Neural cell (in vitro differentiated cells): ENCODE results near the gene RPS8. TPM values are rescaled to one million over a fixed set of nuclear protein-coding genes. Genes with fewer than 3 reads are reported as not detected.

ENCODE experiments used
- H2AFZ ChIP-seq: fragments of 200-600, 300-800 bp; sonication (generic), shearing (Covaris generic); 2 replicates; pipeline ENCODE4 v1.6.0; 2014; ENCODE audit warnings: low read depth, mild to moderate bottlenecking, antibody characterized with exemption, low read length, moderate library complexity
- H3F3A ChIP-seq: fragments of 200-600 bp; shearing (Covaris generic); 2 replicates; pipeline ENCODE4 v1.6.1; 2016; ENCODE audit warnings: mild to moderate bottlenecking, moderate library complexity, mixed read lengths, antibody characterized with exemption, low read length; ENCODE audit not compliant: insufficient read depth, poor library complexity, severe bottlenecking
- H3K27ac ChIP-seq: fragments of 200-600, 300-800 bp; sonication (generic), shearing (Covaris generic); 2 replicates; pipeline ENCODE4 v1.5.1; 2014; ENCODE audit warnings: mild to moderate bottlenecking, low read length, moderate library complexity
- H3K27me3 ChIP-seq: fragments of 300-800, 200-600 bp; sonication (generic), shearing (Covaris generic); 2 replicates; pipeline ENCODE4 v1.6.0; 2014; ENCODE audit warnings: mild to moderate bottlenecking, low read depth, low read length, moderate library complexity; ENCODE audit not compliant: insufficient read depth
- H3K36me3 ChIP-seq: fragments of 300-800, 200-600 bp; sonication (generic), shearing (Covaris generic); 2 replicates; pipeline ENCODE4 v1.5.1; 2014; ENCODE audit warnings: mild to moderate bottlenecking, antibody characterized with exemption, low read length, moderate library complexity; ENCODE audit not compliant: insufficient read depth
- H3K4me2 ChIP-seq: fragments of 300-800, 200-600 bp; sonication (generic), shearing (Covaris generic); 2 replicates; pipeline ENCODE4 v1.6.0; 2014; ENCODE audit warnings: mild to moderate bottlenecking, low read length
- H3K4me3 ChIP-seq: fragments of 300-800, 200-600 bp; sonication (generic), shearing (Covaris generic); 2 replicates; pipeline ENCODE4 v1.5.1; 2014; ENCODE audit warnings: mild to moderate bottlenecking, low read length, moderate library complexity
- H3K79me2 ChIP-seq: fragments of 200-600 bp; shearing (Covaris generic); replicated peaks from 2 replicates; pipeline ENCODE4 v1.6.0; 2014; ENCODE audit warnings: mild to moderate bottlenecking, low read length, moderate library complexity; ENCODE audit not compliant: insufficient read depth
- H3K9ac ChIP-seq: fragments of 300-800, 200-600 bp; sonication (generic), shearing (Covaris generic); 2 replicates; pipeline ENCODE4 v1.6.1; 2016; ENCODE audit warnings: mild to moderate bottlenecking, low read length, mixed read lengths
- H3K9me2 ChIP-seq: fragments of 200-600 bp; shearing (Covaris generic); 2 replicates; pipeline ENCODE4 v1.6.1; 2016; ENCODE audit warnings: mild to moderate bottlenecking, low read length, mixed read lengths; ENCODE audit not compliant: insufficient read depth
- H3K9me3 ChIP-seq: fragments of 200-600, 300-800 bp; sonication (generic), shearing (Covaris generic); 2 replicates; pipeline ENCODE4 v1.6.1; 2016; ENCODE audit warnings: mild to moderate bottlenecking, mixed run types, low read length, moderate library complexity, mixed read lengths
- H4K20me1 ChIP-seq: fragments of 200-600 bp; shearing (Covaris generic); 2 replicates; pipeline ENCODE4 v1.6.1; 2016; ENCODE audit warnings: mild to moderate bottlenecking, mixed run types; ENCODE audit not compliant: insufficient read depth
- CTCF ChIP-seq: fragments of 450-650 bp; IDR thresholded peaks from 2 replicates; pipeline ENCODE4 v1.5.1; 2014; ENCODE audit warnings: antibody characterized with exemption, mild to moderate bottlenecking, moderate library complexity; ENCODE audit not compliant: poor library complexity, severe bottlenecking
- EP300 ChIP-seq: fragments of 450-650 bp; conservative IDR thresholded peaks from 2 replicates; pipeline ENCODE4 v1.6.1; 2014; ENCODE audit warnings: antibody characterized with exemption, mild to moderate bottlenecking, moderate library complexity; ENCODE audit not compliant: poor library complexity, severe bottlenecking
- EZH2 ChIP-seq: fragments of 200-600, 300-800 bp; shearing (Covaris generic), sonication (generic); IDR thresholded peaks from 2 replicates; pipeline ENCODE4 v1.6.1; 2014; ENCODE audit warnings: antibody characterized with exemption, low read length, borderline replicate concordance, mild to moderate bottlenecking; ENCODE audit not compliant: insufficient read depth, poor library complexity, severe bottlenecking
- MXI1 ChIP-seq: fragments of 450-650 bp; conservative IDR thresholded peaks from 2 replicates; pipeline ENCODE4 v1.6.1; 2014; ENCODE audit warnings: antibody characterized with exemption, mild to moderate bottlenecking; ENCODE audit not compliant: poor library complexity, severe bottlenecking
- POLR2AphosphoS5 ChIP-seq: IDR thresholded peaks from 2 replicates; pipeline ENCODE4 v1.6.1; 2012
- RAD21 ChIP-seq: fragments of 450-650 bp; conservative IDR thresholded peaks from 2 replicates; pipeline ENCODE4 v1.6.1; 2014; ENCODE audit warnings: antibody characterized with exemption, mild to moderate bottlenecking, moderate library complexity
- SMC3 ChIP-seq: fragments of 450-650 bp; conservative IDR thresholded peaks from 2 replicates; pipeline ENCODE4 v1.6.1; 2014; ENCODE audit warnings: antibody characterized with exemption, mild to moderate bottlenecking, moderate library complexity; ENCODE audit not compliant: poor library complexity
- TAF1 ChIP-seq: IDR thresholded peaks from 2 replicates; pipeline ENCODE4 v1.6.1; 2012; ENCODE audit warnings: low read depth
- polyA plus RNA-seq: library from polyadenylated mRNA; depleted of rRNA; stranded (reverse); fragments of >200 nt; gene quantifications from 2 replicates; pipeline ENCODE4 v1.2.3, GENCODE V29; 2014
- TF ChIP-seq, protein P1 (sequence below): IDR thresholded peaks from 2 replicates; pipeline ENCODE4 v1.6.1; 2012; ENCODE audit warnings: borderline replicate concordance

The RPS8 gene
- polyA plus RNA-seq, 1 donor from 2014 or later: 2,015 TPM

- Histone ChIP-seq H3K4me3 (no peak overlapping the region), H3K4me2 (no peak overlapping the region), H3K9me3 (peaks cover 2% of the 10 kb centered on the region), H3K9me2 (no peaks in the 10 kb centered on the region), H2AFZ (no peak overlapping the region), H4K20me1 (no peaks in the 10 kb centered on the region), H3K79me2 (no peaks in the 10 kb centered on the region), H3F3A (no peaks in the 10 kb centered on the region), H3K9ac (no peak overlapping the region), H3K36me3 (no peaks in the 10 kb centered on the region), H3K27me3 (peaks cover 15% of the 10 kb centered on the region), H3K27ac (no peak overlapping the region)
- TF ChIP-seq TAF1: no peak
- no peak for TF ChIP-seq RAD21
- no peak for TF ChIP-seq MXI1
- no peak for TF ChIP-seq POLR2AphosphoS5
- TF ChIP-seq EP300: no peak
- TF ChIP-seq CTCF: no peak
- TF ChIP-seq EZH2: no peak
- TF ChIP-seq, protein P1, sequence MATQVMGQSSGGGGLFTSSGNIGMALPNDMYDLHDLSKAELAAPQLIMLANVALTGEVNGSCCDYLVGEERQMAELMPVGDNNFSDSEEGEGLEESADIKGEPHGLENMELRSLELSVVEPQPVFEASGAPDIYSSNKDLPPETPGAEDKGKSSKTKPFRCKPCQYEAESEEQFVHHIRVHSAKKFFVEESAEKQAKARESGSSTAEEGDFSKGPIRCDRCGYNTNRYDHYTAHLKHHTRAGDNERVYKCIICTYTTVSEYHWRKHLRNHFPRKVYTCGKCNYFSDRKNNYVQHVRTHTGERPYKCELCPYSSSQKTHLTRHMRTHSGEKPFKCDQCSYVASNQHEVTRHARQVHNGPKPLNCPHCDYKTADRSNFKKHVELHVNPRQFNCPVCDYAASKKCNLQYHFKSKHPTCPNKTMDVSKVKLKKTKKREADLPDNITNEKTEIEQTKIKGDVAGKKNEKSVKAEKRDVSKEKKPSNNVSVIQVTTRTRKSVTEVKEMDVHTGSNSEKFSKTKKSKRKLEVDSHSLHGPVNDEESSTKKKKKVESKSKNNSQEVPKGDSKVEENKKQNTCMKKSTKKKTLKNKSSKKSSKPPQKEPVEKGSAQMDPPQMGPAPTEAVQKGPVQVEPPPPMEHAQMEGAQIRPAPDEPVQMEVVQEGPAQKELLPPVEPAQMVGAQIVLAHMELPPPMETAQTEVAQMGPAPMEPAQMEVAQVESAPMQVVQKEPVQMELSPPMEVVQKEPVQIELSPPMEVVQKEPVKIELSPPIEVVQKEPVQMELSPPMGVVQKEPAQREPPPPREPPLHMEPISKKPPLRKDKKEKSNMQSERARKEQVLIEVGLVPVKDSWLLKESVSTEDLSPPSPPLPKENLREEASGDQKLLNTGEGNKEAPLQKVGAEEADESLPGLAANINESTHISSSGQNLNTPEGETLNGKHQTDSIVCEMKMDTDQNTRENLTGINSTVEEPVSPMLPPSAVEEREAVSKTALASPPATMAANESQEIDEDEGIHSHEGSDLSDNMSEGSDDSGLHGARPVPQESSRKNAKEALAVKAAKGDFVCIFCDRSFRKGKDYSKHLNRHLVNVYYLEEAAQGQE: no peak
- TF ChIP-seq SMC3: no peak
Observed at GRCh38 chr1:44819608-44820327, 44.4 kb downstream of the RPS8 start.

GRCh38 chr1:44820328-44821239, 45.2 kb downstream of the RPS8 start:
- Histone ChIP-seq H3F3A (no peaks in the 10 kb centered on the region), H4K20me1 (no peaks in the 10 kb centered on the region), H3K9me2 (no peaks in the 10 kb centered on the region), H3K27ac (no peak overlapping the region), H3K27me3 (peaks cover 15% of the 10 kb centered on the region), H3K36me3 (no peaks in the 10 kb centered on the region), H2AFZ (no peak overlapping the region), H3K4me3 (no peak overlapping the region), H3K79me2 (no peaks in the 10 kb centered on the region), H3K9ac (no peak overlapping the region), H3K4me2 (no peak overlapping the region), H3K9me3 (peaks cover 2% of the 10 kb centered on the region)
- TF ChIP-seq EZH2 (no peak), SMC3 (no peak), TAF1 (no peak), MXI1 (no peak), POLR2AphosphoS5 (no peak), CTCF (no peak), RAD21 (no peak), EP300 (no peak)
- TF ChIP-seq, protein P1: no peak
